T-helper 9 cell (primary cell): ENCODE measurements around the gene ZNF277.

Experiments
- DNase-seq: peaks from one replicate; pipeline ENCODE4 v3.0.0-alpha.2; 2020

The ZNF277 gene

GRCh38 chr7:112185005-112185834 is 21.3 kb upstream of the ZNF277 start:
- no peak for DNase-seq

GRCh38 chr7:112186300-112186699 is 20.2 kb upstream of the ZNF277 start:
- no peak for DNase-seq

- DNase-seq: no peak
Measured at GRCh38 chr7:112188257-112188656, 18.2 kb upstream of the ZNF277 start.

GRCh38 chr7:112189691-112190090 is 16.8 kb upstream of the ZNF277 start:
- DNase-seq: no peak

- DNase-seq: no peak
Measured at GRCh38 chr7:112190120-112190519, 16.4 kb upstream of the ZNF277 start.

- no peak for DNase-seq
Measured at GRCh38 chr7:112192236-112193154, 14.0 kb upstream of the ZNF277 start.

GRCh38 chr7:112193915-112194502 is 12.5 kb upstream of the ZNF277 start:
- DNase-seq: no peak

- DNase-seq: no peak
Measured at GRCh38 chr7:112195717-112196116, 10.8 kb upstream of the ZNF277 start.

- DNase-seq: no peak
Measured at GRCh38 chr7:112197322-112197721, 9.2 kb upstream of the ZNF277 start.

GRCh38 chr7:112199035-112199655 is 7.3 kb upstream of the ZNF277 start:
- DNase-seq: no peak

- no peak for DNase-seq
Measured at GRCh38 chr7:112199672-112200071, 6.8 kb upstream of the ZNF277 start.

- no peak for DNase-seq
Measured at GRCh38 chr7:112201411-112201810, 5.1 kb upstream of the ZNF277 start.

- no peak for DNase-seq
Measured at GRCh38 chr7:112201839-112202238, 4.7 kb upstream of the ZNF277 start.

- DNase-seq: peak; percentile 16
Measured at GRCh38 chr7:112202816-112203215, 3.7 kb upstream of the ZNF277 start.

- no peak for DNase-seq
Measured at GRCh38 chr7:112203365-112203739, 3.1 kb upstream of the ZNF277 start.

GRCh38 chr7:112204499-112205342 is 1.8 kb upstream of the ZNF277 start:
- no peak for DNase-seq

- DNase-seq: peak; percentile 33
Measured at GRCh38 chr7:112205343-112206237, 905 bp upstream of the ZNF277 start.

- no peak for DNase-seq
Measured at GRCh38 chr7:112206991-112207592, 597 bp downstream of the ZNF277 start.

- no peak for DNase-seq
Measured at GRCh38 chr7:112207765-112208164, 1.3 kb downstream of the ZNF277 start.

GRCh38 chr7:112211348-112211907 is 4.9 kb downstream of the ZNF277 start:
- DNase-seq: no peak
